Neural cell (in vitro differentiated cells): ENCODE data around the gene ACAD10. TPM values are rescaled to one million over a fixed set of nuclear protein-coding genes. Genes with fewer than 3 reads are reported as not detected.

Experiments used
- H2AFZ ChIP-seq: fragments of 200-600, 300-800 bp; sonication (generic), shearing (Covaris generic); 2 replicates; pipeline ENCODE4 v1.6.0; 2014; ENCODE audit warnings: low read depth, mild to moderate bottlenecking, antibody characterized with exemption, low read length, moderate library complexity
- H3F3A ChIP-seq: fragments of 200-600 bp; shearing (Covaris generic); 2 replicates; pipeline ENCODE4 v1.6.1; 2016; ENCODE audit warnings: mild to moderate bottlenecking, moderate library complexity, mixed read lengths, antibody characterized with exemption, low read length; ENCODE audit not compliant: insufficient read depth, poor library complexity, severe bottlenecking
- H3K27ac ChIP-seq: fragments of 200-600, 300-800 bp; sonication (generic), shearing (Covaris generic); 2 replicates; pipeline ENCODE4 v1.5.1; 2014; ENCODE audit warnings: mild to moderate bottlenecking, low read length, moderate library complexity
- H3K27me3 ChIP-seq: fragments of 300-800, 200-600 bp; sonication (generic), shearing (Covaris generic); 2 replicates; pipeline ENCODE4 v1.6.0; 2014; ENCODE audit warnings: mild to moderate bottlenecking, low read depth, low read length, moderate library complexity; ENCODE audit not compliant: insufficient read depth
- H3K36me3 ChIP-seq: fragments of 300-800, 200-600 bp; sonication (generic), shearing (Covaris generic); 2 replicates; pipeline ENCODE4 v1.5.1; 2014; ENCODE audit warnings: mild to moderate bottlenecking, antibody characterized with exemption, low read length, moderate library complexity; ENCODE audit not compliant: insufficient read depth
- H3K4me2 ChIP-seq: fragments of 300-800, 200-600 bp; sonication (generic), shearing (Covaris generic); 2 replicates; pipeline ENCODE4 v1.6.0; 2014; ENCODE audit warnings: mild to moderate bottlenecking, low read length
- H3K4me3 ChIP-seq: fragments of 300-800, 200-600 bp; sonication (generic), shearing (Covaris generic); 2 replicates; pipeline ENCODE4 v1.5.1; 2014; ENCODE audit warnings: mild to moderate bottlenecking, low read length, moderate library complexity
- H3K79me2 ChIP-seq: fragments of 200-600 bp; shearing (Covaris generic); replicated peaks from 2 replicates; pipeline ENCODE4 v1.6.0; 2014; ENCODE audit warnings: mild to moderate bottlenecking, low read length, moderate library complexity; ENCODE audit not compliant: insufficient read depth
- H3K9ac ChIP-seq: fragments of 300-800, 200-600 bp; sonication (generic), shearing (Covaris generic); 2 replicates; pipeline ENCODE4 v1.6.1; 2016; ENCODE audit warnings: mild to moderate bottlenecking, low read length, mixed read lengths
- H3K9me2 ChIP-seq: fragments of 200-600 bp; shearing (Covaris generic); 2 replicates; pipeline ENCODE4 v1.6.1; 2016; ENCODE audit warnings: mild to moderate bottlenecking, low read length, mixed read lengths; ENCODE audit not compliant: insufficient read depth
- H3K9me3 ChIP-seq: fragments of 200-600, 300-800 bp; sonication (generic), shearing (Covaris generic); 2 replicates; pipeline ENCODE4 v1.6.1; 2016; ENCODE audit warnings: mild to moderate bottlenecking, mixed run types, low read length, moderate library complexity, mixed read lengths
- H4K20me1 ChIP-seq: fragments of 200-600 bp; shearing (Covaris generic); 2 replicates; pipeline ENCODE4 v1.6.1; 2016; ENCODE audit warnings: mild to moderate bottlenecking, mixed run types; ENCODE audit not compliant: insufficient read depth
- CTCF ChIP-seq: fragments of 450-650 bp; IDR thresholded peaks from 2 replicates; pipeline ENCODE4 v1.5.1; 2014; ENCODE audit warnings: antibody characterized with exemption, mild to moderate bottlenecking, moderate library complexity; ENCODE audit not compliant: poor library complexity, severe bottlenecking
- EP300 ChIP-seq: fragments of 450-650 bp; conservative IDR thresholded peaks from 2 replicates; pipeline ENCODE4 v1.6.1; 2014; ENCODE audit warnings: antibody characterized with exemption, mild to moderate bottlenecking, moderate library complexity; ENCODE audit not compliant: poor library complexity, severe bottlenecking
- EZH2 ChIP-seq: fragments of 200-600, 300-800 bp; shearing (Covaris generic), sonication (generic); IDR thresholded peaks from 2 replicates; pipeline ENCODE4 v1.6.1; 2014; ENCODE audit warnings: antibody characterized with exemption, low read length, borderline replicate concordance, mild to moderate bottlenecking; ENCODE audit not compliant: insufficient read depth, poor library complexity, severe bottlenecking
- MXI1 ChIP-seq: fragments of 450-650 bp; conservative IDR thresholded peaks from 2 replicates; pipeline ENCODE4 v1.6.1; 2014; ENCODE audit warnings: antibody characterized with exemption, mild to moderate bottlenecking; ENCODE audit not compliant: poor library complexity, severe bottlenecking
- POLR2AphosphoS5 ChIP-seq: IDR thresholded peaks from 2 replicates; pipeline ENCODE4 v1.6.1; 2012
- RAD21 ChIP-seq: fragments of 450-650 bp; conservative IDR thresholded peaks from 2 replicates; pipeline ENCODE4 v1.6.1; 2014; ENCODE audit warnings: antibody characterized with exemption, mild to moderate bottlenecking, moderate library complexity
- SMC3 ChIP-seq: fragments of 450-650 bp; conservative IDR thresholded peaks from 2 replicates; pipeline ENCODE4 v1.6.1; 2014; ENCODE audit warnings: antibody characterized with exemption, mild to moderate bottlenecking, moderate library complexity; ENCODE audit not compliant: poor library complexity
- TAF1 ChIP-seq: IDR thresholded peaks from 2 replicates; pipeline ENCODE4 v1.6.1; 2012; ENCODE audit warnings: low read depth
- polyA plus RNA-seq: library from polyadenylated mRNA; depleted of rRNA; stranded (reverse); fragments of >200 nt; gene quantifications from 2 replicates; pipeline ENCODE4 v1.2.3, GENCODE V29; 2014
- TF ChIP-seq, protein P1 (sequence below): IDR thresholded peaks from 2 replicates; pipeline ENCODE4 v1.6.1; 2012; ENCODE audit warnings: borderline replicate concordance

Gene ACAD10
- polyA plus RNA-seq, 1 donor from 2014 or later = 25.7 TPM

DNA sequence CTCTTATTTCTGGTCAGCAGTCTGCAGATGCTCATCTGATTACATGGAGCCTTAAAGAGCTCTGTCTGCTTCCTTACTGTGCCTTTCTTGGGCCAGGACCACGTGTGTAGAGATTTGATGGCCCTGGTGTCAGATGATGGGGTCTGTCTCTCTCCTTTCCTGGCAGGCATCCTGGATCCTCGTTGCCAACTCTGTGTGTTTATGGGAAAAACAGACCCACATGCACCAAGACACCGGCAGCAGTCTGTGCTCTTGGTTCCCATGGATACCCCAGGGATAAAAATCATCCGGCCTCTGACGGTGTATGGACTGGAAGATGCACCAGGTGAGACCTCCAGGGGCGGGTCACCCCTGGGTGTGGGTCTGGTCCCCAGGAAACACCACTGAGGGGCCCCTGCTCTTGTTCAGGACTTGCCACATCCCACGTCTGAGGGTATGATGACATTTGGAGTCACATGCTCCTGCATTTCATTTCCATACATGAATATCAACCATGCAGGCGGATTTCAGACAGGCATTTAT is 62.4 kb downstream of the ACAD10 start:
- Histone ChIP-seq H3K4me2 (no peak overlapping the region), H2AFZ (no peak overlapping the region), H3K36me3 (peaks cover 10% of the 10 kb centered on the region), H3K9me3 (no peaks in the 10 kb centered on the region), H4K20me1 (no peaks in the 10 kb centered on the region), H3K4me3 (no peak overlapping the region), H3K27ac (no peak overlapping the region), H3K9me2 (no peaks in the 10 kb centered on the region), H3K27me3 (no peaks in the 10 kb centered on the region), H3F3A (no peaks in the 10 kb centered on the region), H3K79me2 (no peaks in the 10 kb centered on the region), H3K9ac (no peak overlapping the region)
- TF ChIP-seq TAF1 = no peak
- TF ChIP-seq RAD21 = no peak
- TF ChIP-seq CTCF = no peak
- TF ChIP-seq SMC3 = no peak
- TF ChIP-seq EP300 = no peak
- TF ChIP-seq, protein P1, sequence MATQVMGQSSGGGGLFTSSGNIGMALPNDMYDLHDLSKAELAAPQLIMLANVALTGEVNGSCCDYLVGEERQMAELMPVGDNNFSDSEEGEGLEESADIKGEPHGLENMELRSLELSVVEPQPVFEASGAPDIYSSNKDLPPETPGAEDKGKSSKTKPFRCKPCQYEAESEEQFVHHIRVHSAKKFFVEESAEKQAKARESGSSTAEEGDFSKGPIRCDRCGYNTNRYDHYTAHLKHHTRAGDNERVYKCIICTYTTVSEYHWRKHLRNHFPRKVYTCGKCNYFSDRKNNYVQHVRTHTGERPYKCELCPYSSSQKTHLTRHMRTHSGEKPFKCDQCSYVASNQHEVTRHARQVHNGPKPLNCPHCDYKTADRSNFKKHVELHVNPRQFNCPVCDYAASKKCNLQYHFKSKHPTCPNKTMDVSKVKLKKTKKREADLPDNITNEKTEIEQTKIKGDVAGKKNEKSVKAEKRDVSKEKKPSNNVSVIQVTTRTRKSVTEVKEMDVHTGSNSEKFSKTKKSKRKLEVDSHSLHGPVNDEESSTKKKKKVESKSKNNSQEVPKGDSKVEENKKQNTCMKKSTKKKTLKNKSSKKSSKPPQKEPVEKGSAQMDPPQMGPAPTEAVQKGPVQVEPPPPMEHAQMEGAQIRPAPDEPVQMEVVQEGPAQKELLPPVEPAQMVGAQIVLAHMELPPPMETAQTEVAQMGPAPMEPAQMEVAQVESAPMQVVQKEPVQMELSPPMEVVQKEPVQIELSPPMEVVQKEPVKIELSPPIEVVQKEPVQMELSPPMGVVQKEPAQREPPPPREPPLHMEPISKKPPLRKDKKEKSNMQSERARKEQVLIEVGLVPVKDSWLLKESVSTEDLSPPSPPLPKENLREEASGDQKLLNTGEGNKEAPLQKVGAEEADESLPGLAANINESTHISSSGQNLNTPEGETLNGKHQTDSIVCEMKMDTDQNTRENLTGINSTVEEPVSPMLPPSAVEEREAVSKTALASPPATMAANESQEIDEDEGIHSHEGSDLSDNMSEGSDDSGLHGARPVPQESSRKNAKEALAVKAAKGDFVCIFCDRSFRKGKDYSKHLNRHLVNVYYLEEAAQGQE = no peak
- no peak for TF ChIP-seq MXI1
- TF ChIP-seq EZH2 = no peak
- no peak for TF ChIP-seq POLR2AphosphoS5

- Histone ChIP-seq H3K9me3 (no peaks in the 10 kb centered on the region), H3K79me2 (no peaks in the 10 kb centered on the region), H3F3A (no peaks in the 10 kb centered on the region), H3K9ac (no peak overlapping the region), H3K9me2 (no peaks in the 10 kb centered on the region), H4K20me1 (no peaks in the 10 kb centered on the region), H2AFZ (no peak overlapping the region), H3K27me3 (no peaks in the 10 kb centered on the region), H3K4me2 (no peak overlapping the region), H3K4me3 (no peak overlapping the region), H3K27ac (no peak overlapping the region), H3K36me3 (peaks cover 10% of the 10 kb centered on the region)
- TF ChIP-seq RAD21 = no peak
- TF ChIP-seq POLR2AphosphoS5 = no peak
- no peak for TF ChIP-seq TAF1
- TF ChIP-seq SMC3 = no peak
- TF ChIP-seq, protein P1 = no peak
- TF ChIP-seq MXI1 = no peak
- no peak for TF ChIP-seq CTCF
- TF ChIP-seq EP300 = no peak
- no peak for TF ChIP-seq EZH2
Observed at GRCh38 chr12:111748867-111749266, 63.0 kb downstream of the ACAD10 start.
